GM21447 (cell line): Measurements from ENCODE around the gene SERPINF2.
"Not testable (repeated sequence)": the region's sequence is repeated elsewhere in the genome, so short reads cannot be mapped to it uniquely, and the experiment has no call there.

Experiments used
- ATAC-seq: cut with Tn5 transposase; IDR thresholded peaks from one replicate; pipeline ENCODE4 v1.9.1; 2021; ENCODE audit not compliant: unreplicated experiment

SERPINF2 gene

GRCh38 chr17:1716076-1716911, 26.4 kb upstream of the SERPINF2 start:
- ATAC-seq: peak; percentile 69

GRCh38 chr17:1716912-1717695, 25.6 kb upstream of the SERPINF2 start:
- ATAC-seq: peak; percentile 46

GRCh38 chr17:1718362-1719165, 24.1 kb upstream of the SERPINF2 start:
- no peak for ATAC-seq

DNA sequence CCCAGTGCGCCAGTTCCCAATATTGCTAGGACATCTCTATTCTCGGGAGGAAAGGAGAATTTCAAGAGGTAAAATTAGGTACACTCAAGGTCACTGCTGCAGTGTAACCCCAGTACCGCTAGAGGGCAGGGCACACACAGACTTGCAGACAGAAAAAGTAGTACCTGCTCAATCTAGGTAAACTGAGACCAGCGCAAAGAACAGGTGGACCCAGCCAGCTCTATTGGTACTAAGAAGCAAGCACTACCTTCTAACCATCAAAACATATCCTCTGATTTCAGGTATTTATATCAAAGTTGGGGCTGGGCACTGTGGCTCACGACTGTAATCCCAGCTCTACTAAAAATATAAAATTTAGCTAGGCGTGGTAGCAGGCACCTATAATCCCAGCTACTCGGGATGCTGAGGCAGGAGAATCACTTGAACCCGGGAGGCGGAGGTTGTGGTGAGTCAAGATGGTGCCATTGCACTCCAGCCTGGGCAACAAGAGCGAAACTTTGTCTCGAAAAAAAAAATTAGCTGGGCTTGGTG, 21.8 kb upstream of the SERPINF2 start:
- no peak for ATAC-seq

DNA sequence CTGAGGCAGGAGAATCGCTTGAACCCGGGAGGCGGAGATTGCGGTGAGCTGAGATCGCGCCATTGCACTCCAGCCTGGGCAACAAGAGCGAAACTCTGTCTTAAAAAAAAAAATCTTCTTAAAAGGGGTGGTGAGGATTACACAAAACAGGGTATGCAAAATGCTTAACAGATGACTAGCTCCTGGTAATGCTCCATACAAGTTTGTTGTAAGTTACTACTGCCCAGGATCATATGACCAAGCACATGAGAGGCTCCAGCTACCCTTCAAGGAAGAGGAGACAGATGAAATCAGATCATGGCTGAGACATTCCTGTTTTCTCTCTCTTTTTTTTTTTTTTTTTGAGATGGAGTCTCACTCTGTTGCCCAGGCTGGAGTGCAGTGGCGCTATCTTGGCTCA, 20.6 kb upstream of the SERPINF2 start:
- not testable (repeated sequence) for ATAC-seq

DNA sequence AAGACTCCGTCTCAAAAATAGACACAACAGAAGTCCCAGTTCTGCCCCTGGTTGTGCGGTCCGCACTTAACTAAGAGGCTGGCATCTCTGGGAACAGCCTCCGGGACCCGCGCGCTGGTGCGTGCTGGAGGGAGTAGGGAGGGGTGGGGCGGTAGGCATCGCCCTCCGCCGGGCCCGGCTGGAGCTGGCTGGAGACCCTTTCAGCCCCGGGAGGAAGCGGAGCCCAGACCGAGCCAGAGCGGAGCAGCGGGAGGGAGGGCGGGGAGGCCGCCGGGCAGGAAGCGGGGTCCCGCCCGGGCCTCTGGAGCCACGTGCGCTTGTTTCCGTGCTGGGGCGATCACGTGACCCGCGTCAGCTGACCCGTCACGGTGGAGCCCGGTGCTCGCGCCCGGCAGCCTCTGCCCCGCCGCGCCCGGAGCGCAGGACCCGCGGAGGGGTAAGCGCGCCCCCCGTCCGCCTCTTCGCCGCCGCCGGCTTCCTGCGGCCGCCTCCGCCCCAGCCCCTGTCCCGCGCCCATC, 18.3 kb upstream of the SERPINF2 start, which contains the start of gene WDR81:
Gene WDR81 (plus strand): TSS at position 354 of the 518 bp plus-strand sequence. CDS start 256 bp downstream, outside the sequence.
- ATAC-seq: peak; percentile 46

DNA sequence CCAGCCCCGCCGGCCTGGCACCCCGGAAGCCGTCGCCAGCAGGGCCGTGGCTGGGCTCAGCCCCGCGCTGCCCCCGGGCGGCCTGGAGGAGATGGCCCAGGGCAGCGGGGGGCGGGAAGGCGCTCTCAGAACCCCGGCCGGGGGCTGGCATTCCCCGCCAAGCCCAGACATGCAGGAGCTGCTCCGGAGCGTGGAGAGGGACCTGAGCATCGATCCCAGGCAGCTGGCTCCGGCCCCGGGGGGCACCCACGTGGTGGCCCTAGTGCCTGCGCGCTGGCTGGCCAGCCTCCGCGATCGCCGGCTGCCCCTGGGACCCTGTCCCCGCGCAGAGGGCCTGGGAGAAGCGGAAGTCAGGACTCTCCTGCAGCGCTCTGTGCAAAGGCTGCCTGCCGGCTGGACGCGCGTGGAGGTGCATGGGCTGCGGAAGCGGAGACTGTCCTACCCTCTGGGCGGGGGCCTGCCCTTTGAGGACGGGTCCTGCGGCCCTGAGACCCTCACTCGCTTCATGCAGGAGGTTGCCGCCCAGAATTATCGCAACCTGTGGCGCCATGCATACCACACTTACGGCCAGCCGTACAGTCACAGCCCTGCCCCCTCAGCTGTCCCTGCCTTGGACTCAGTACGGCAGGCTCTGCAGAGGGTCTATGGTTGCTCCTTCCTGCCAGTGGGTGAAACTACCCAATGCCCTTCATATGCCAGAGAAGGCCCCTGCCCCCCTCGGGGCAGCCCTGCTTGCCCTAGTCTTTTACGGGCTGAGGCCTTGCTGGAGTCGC, 17.6 kb upstream of the SERPINF2 start:
- ATAC-seq: peak; percentile 11

DNA sequence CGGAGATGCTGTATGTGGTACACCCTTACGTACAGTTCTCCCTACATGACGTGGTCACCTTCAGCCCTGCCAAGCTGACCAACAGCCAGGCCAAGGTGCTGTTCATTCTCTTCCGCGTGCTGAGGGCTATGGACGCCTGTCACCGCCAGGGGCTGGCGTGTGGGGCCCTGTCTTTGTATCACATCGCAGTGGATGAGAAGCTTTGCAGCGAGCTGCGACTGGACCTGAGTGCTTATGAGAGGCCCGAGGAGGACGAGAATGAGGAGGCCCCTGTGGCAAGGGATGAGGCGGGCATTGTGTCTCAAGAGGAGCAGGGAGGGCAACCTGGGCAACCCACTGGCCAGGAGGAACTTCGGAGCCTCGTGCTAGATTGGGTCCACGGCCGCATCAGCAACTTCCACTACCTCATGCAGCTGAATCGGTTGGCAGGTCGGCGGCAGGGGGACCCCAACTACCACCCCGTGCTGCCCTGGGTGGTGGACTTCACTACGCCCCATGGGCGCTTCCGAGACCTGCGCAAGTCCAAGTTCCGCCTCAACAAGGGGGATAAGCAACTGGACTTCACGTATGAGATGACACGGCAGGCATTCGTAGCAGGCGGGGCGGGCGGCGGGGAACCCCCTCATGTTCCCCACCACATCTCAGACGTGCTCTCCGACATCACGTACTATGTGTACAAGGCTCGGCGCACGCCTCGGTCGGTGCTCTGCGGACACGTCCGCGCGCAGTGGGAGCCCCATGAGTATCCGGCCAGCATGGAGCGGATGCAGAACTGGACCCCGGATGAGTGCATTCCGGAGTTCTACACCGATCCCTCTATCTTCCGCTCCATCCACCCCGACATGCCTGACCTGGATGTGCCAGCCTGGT, 16.8 kb upstream of the SERPINF2 start:
- ATAC-seq: no peak

DNA sequence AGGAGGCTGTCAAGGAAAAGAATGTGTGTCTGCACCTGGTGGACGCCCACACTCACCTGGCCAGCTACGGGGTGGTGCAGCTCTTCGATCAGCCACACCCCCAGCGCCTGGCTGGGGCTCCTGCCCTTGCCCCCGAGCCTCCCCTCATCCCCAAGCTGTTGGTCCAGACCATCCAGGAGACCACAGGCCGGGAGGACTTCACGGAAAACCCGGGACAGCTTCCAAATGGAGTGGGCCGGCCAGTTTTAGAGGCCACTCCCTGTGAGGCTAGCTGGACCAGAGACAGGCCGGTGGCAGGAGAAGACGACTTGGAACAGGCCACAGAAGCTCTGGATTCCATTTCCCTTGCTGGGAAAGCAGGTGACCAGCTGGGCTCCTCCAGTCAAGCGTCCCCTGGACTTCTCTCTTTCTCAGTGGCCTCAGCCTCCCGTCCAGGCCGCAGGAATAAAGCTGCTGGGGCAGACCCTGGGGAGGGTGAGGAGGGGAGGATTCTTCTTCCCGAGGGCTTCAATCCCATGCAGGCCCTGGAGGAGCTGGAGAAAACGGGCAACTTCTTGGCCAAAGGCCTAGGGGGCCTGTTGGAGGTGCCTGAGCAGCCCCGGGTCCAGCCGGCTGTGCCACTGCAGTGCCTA, 15.9 kb upstream of the SERPINF2 start:
- ATAC-seq: no peak

- no peak for ATAC-seq
Measured at GRCh38 chr17:1727258-1727789, 15.3 kb upstream of the SERPINF2 start.

DNA sequence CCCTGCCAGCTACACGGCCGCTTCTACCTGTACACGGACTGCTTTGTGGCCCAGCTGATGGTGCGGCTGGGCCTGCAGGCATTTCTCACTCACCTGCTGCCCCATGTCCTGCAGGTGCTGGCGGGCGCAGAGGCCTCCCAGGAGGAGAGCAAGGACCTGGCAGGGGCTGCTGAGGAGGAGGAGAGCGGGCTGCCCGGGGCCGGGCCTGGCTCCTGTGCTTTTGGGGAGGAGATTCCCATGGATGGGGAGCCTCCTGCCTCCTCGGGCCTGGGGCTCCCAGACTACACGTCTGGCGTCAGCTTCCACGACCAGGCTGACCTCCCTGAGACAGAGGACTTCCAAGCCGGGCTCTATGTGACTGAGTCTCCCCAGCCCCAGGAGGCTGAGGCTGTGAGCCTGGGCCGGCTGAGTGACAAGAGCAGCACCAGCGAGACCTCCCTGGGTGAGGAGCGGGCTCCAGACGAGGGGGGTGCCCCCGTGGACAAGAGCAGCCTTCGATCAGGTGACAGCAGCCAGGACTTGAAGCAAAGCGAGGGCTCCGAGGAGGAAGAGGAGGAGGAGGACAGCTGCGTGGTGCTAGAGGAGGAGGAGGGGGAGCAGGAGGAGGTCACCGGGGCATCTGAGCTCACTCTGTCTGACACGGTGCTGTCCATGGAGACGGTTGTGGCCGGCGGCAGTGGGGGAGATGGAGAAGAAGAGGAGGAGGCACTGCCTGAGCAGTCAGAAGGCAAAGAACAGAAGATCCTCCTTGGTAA, 14.6 kb upstream of the SERPINF2 start:
- no peak for ATAC-seq

DNA sequence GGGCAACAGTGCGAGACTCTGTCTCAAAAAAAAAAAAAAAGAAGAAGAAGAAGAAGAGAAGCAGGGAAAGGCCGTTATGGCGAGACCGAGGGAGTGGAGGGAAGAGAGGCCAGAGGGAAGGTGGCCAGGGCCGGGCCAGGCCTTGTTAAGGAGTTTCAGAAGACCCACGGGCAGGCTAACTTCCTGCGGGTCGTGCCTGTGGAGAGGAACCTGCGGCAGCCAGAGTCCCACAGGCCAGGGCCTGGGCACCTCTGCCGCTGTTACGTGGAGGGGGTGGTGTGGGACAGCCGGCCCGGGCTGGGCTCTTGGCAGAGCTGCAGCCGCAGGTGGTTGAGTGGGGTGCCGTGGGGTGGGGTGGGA, 12.7 kb upstream of the SERPINF2 start:
- ATAC-seq: no peak

GRCh38 chr17:1730326-1731193, 12.1 kb upstream of the SERPINF2 start:
- no peak for ATAC-seq

DNA sequence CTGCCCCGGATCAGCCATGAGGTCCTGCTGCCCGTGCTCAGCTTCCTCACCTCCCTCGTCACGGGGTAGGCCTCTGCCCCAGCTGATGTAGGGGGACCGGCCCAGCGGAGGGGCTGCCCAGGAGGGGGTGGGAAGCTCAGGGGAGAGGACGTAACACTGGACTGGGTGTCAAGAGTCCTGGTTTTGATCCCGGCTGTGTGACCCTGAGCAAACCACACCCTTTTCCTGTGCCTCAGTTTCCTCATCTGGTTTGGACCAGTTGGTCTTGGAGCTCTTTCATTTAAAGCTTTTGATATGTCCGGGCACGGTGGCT, 11.5 kb upstream of the SERPINF2 start:
- no peak for ATAC-seq

GRCh38 chr17:1732241-1732832, 10.3 kb upstream of the SERPINF2 start:
- no peak for ATAC-seq

GRCh38 chr17:1732833-1733321, 9.8 kb upstream of the SERPINF2 start:
- no peak for ATAC-seq
